Hepatocyte (in vitro differentiated cells): Measurements from ENCODE around the gene CABCOCO1.

Experiments used
- CTCF ChIP-seq: fragments of 200-600 bp; sonication (generic); IDR thresholded peaks from 2 replicates; pipeline ENCODE4 v1.5.1; 2016; ENCODE audit warnings: antibody characterized with exemption, mild to moderate bottlenecking; ENCODE audit not compliant: poor library complexity
- EZH2 ChIP-seq: fragments of 200-600 bp; sonication (generic); IDR thresholded peaks from 2 replicates; pipeline ENCODE4 v1.6.1; 2016; ENCODE audit warnings: antibody characterized with exemption, mild to moderate bottlenecking, borderline replicate concordance
- EZH2phosphoT487 ChIP-seq: fragments of 200-600 bp; sonication (generic); IDR thresholded peaks from one replicate; pipeline ENCODE4 v1.6.1; 2018; ENCODE audit warnings: antibody characterized with exemption, mild to moderate bottlenecking, low read depth, moderate library complexity; ENCODE audit not compliant: unreplicated experiment, severe bottlenecking

- TF ChIP-seq CTCF: no peak
- TF ChIP-seq EZH2: no peak
- TF ChIP-seq EZH2phosphoT487: no peak
Observed at GRCh38 chr10:61701706-61702105, 39.0 kb downstream of the CABCOCO1 start.
